GM12878 (cell line): ENCODE results near the gene IDH3G. TPM values are rescaled to one million over a fixed set of nuclear protein-coding genes. Genes with fewer than 3 reads are reported as not detected.

Experiments used
- ATAC-seq: fragments of 200-7000 bp; cut with Tn5 transposase; 3 replicates; pipeline ENCODE4 v1.9.1; 2020; ENCODE audit warnings: mild to moderate bottlenecking, moderate library complexity
- BruUV-seq: library from RNA; stranded (reverse); fragments of 400-500 nt; replicated peaks from 2 replicates; lab custom pipeline; 2021; lab: Mats Ljungman, UMichigan
- CTCF ChIA-PET: fragments of 300-600 bp; sonication (Branson Sonifier 250); formaldehyde crosslinking; extraction: SDS; loops from one replicate; lab custom pipeline; 2021; ENCODE audit warnings: inconsistent platforms; lab: Yijun Ruan, JAX
- POLR2A ChIA-PET: fragments of 350-600 bp; formaldehyde crosslinking; extraction: SDS; loops from one replicate; lab custom pipeline; 2021; ENCODE audit warnings: inconsistent platforms; lab: Charles Lee
- RAD21 ChIA-PET: fragments of 300-600 bp; sonication (Branson Sonifier 250); formaldehyde crosslinking; loops from one replicate; lab custom pipeline; 2023; ENCODE audit warnings: antibody characterized with exemption; ENCODE audit not compliant: unreplicated experiment; lab: Charles Lee
- SMC1A ChIA-PET: fragments of 300-600 bp; sonication (Branson Sonifier 250); formaldehyde crosslinking; loops from one replicate; lab custom pipeline; 2023; ENCODE audit not compliant: unreplicated experiment, uncharacterized antibody; lab: Charles Lee
- DNase-seq: peaks from one replicate; pipeline ENCODE4 v3.0.0-alpha.2; 2011; ENCODE audit warnings: low read depth, low spot score
- FAIRE-seq: peaks from 3 replicates; lab custom pipeline; 2011; peaks lifted over from hg19 to GRCh38; lab: Jason Lieb, UNC
- H2AFZ ChIP-seq: 2 replicates; pipeline ENCODE4 v1.6.0; 2011; ENCODE audit warnings: low read depth, low read length, control low read depth; ENCODE audit not compliant: control insufficient read depth
- H3K27ac ChIP-seq: 2 replicates; pipeline ENCODE4 v1.5.1; 2011; ENCODE audit warnings: control low read depth; ENCODE audit not compliant: control insufficient read depth, insufficient read depth
- H3K27me3 ChIP-seq, 2 experiments: replicated peaks in 1 of 2; 2 replicates each; pipeline versions ENCODE4 v1.6.0 to v1.6.1; 2011; ENCODE audit warnings: low read length in 1 of 2; ENCODE audit not compliant: control insufficient read depth in 2 of 2, insufficient read depth in 2 of 2
- H3K36me3 ChIP-seq, 2 experiments: 2 replicates each; pipeline ENCODE4 v1.5.1; 2011; ENCODE audit warnings: low read length in 1 of 2; ENCODE audit not compliant: control insufficient read depth in 2 of 2, insufficient read depth in 2 of 2
- H3K4me1 ChIP-seq: 2 replicates; pipeline ENCODE4 v1.6.1; 2011; ENCODE audit warnings: mild to moderate bottlenecking, low read length, moderate library complexity, mixed read lengths; ENCODE audit not compliant: control insufficient read depth, insufficient read depth
- H3K4me2 ChIP-seq: 2 replicates; pipeline ENCODE4 v1.6.0; 2011; ENCODE audit warnings: control low read depth; ENCODE audit not compliant: control insufficient read depth, insufficient read depth
- H3K4me3 ChIP-seq: fragments of 200-600 bp; sonication (generic); 2 replicates; pipeline ENCODE4 v1.5.1; 2016
- H3K79me2 ChIP-seq: 2 replicates; pipeline ENCODE4 v1.6.0; 2011; ENCODE audit warnings: low read length; ENCODE audit not compliant: control insufficient read depth, insufficient read depth
- H3K9ac ChIP-seq: 2 replicates; pipeline ENCODE4 v1.8.0; 2011; ENCODE audit warnings: low read length, control low read depth, mixed read lengths; ENCODE audit not compliant: control insufficient read depth, insufficient read depth
- H3K9me3 ChIP-seq: replicated peaks from 3 replicates; pipeline ENCODE4 v1.5.1; 2011; ENCODE audit warnings: mild to moderate bottlenecking, low read length; ENCODE audit not compliant: control insufficient read depth, insufficient read depth
- H4K20me1 ChIP-seq: 2 replicates; pipeline ENCODE4 v1.6.0; 2011; ENCODE audit not compliant: control insufficient read depth, insufficient read depth
- BACH1 ChIP-seq: fragments of 450-650 bp; IDR thresholded peaks from 2 replicates; pipeline ENCODE4 v1.6.1; 2017; ENCODE audit warnings: mild to moderate bottlenecking, borderline replicate concordance
- CHD1 ChIP-seq: IDR thresholded peaks from 2 replicates; pipeline ENCODE4 v1.6.1; 2012; ENCODE audit warnings: low read depth, low read length, improper control_type of control experiment
- HDAC2 ChIP-seq: fragments of 200-600 bp; sonication (generic); IDR thresholded peaks from 2 replicates; pipeline ENCODE4 v1.6.1; 2017
- JUNB ChIP-seq: IDR thresholded peaks from 2 replicates; pipeline ENCODE4 v1.6.1; 2016; ENCODE audit warnings: antibody characterized with exemption, mild to moderate bottlenecking
- KLF5 ChIP-seq: fragments of 450-650 bp; IDR thresholded peaks from 2 replicates; pipeline ENCODE4 v1.6.1; 2014; ENCODE audit warnings: mild to moderate bottlenecking; ENCODE audit not compliant: partially characterized antibody
- MXI1 ChIP-seq: fragments of 150-350 bp; IDR thresholded peaks from 2 replicates; pipeline ENCODE4 v1.6.1; 2011; ENCODE audit warnings: low read depth, mild to moderate bottlenecking, inconsistent platforms, low read length, improper control_type of control experiment
- NFIC ChIP-seq: IDR thresholded peaks from 2 replicates; pipeline ENCODE4 v1.6.1; 2012; ENCODE audit warnings: low read depth, mild to moderate bottlenecking, inconsistent platforms, low read length, moderate library complexity
- NFXL1 ChIP-seq: fragments of 450-650 bp; IDR thresholded peaks from 2 replicates; pipeline ENCODE4 v1.6.1; 2017; ENCODE audit warnings: antibody characterized with exemption, mild to moderate bottlenecking, borderline replicate concordance
- NFYA ChIP-seq: IDR thresholded peaks from 2 replicates; pipeline ENCODE4 v1.6.1; 2011; ENCODE audit warnings: low read depth, mild to moderate bottlenecking, low read length, improper control_type of control experiment, borderline replicate concordance
- NR2C1 ChIP-seq: fragments of 450-650 bp; IDR thresholded peaks from 2 replicates; pipeline ENCODE4 v1.6.1; 2017; ENCODE audit warnings: antibody characterized with exemption, mild to moderate bottlenecking, moderate library complexity
- NR2C2 ChIP-seq: IDR thresholded peaks from 2 replicates; pipeline ENCODE4 v1.6.1; 2011; ENCODE audit warnings: borderline replicate concordance, low read depth; ENCODE audit not compliant: control insufficient read depth, insufficient read length
- RELA ChIP-seq: fragments of 450-650 bp; IDR thresholded peaks from 2 replicates; pipeline ENCODE4 v1.8.0; 2014; ENCODE audit warnings: borderline replicate concordance; ENCODE audit not compliant: partially characterized antibody
- RUNX3 ChIP-seq: IDR thresholded peaks from 2 replicates; pipeline ENCODE4 v1.6.1; 2012; ENCODE audit warnings: low read length, inconsistent platforms
- STAT1 ChIP-seq: fragments of 450-650 bp; conservative IDR thresholded peaks from 2 replicates; pipeline ENCODE4 v1.6.1; 2014; ENCODE audit warnings: antibody characterized with exemption, mild to moderate bottlenecking
- ZNF24 ChIP-seq: fragments of 450-650 bp; IDR thresholded peaks from 2 replicates; pipeline ENCODE4 v1.6.1; 2017; ENCODE audit warnings: antibody characterized with exemption, mild to moderate bottlenecking
- WGBS: methylation state at CpG from one replicate; pipeline ENCODE4 v1.1.6; 2016; ENCODE audit warnings: low lambda C conversion rate; ENCODE audit not compliant: insufficient replicate concordance, insufficient coverage; ENCODE audit errors: missing lambda C conversion rate; 5-methylcytosine and 5-hydroxymethylcytosine counted together
- in situ Hi-C: fragments of 300-500 bp; cut with MboI; formaldehyde crosslinking; loops from 9 replicates; pipeline ENCODE4 v1.14.3; 2018; ENCODE audit warnings: mixed read lengths
- intact Hi-C: fragments of 100-400 bp; cut with micrococcal nuclease; formaldehyde crosslinking; loops from one replicate; pipeline ENCODE4 v1.14.2; 2022; ENCODE audit not compliant: unreplicated experiment
- polyA plus RNA-seq, 11 experiments: library from polyadenylated mRNA; depleted of rRNA in 4 of 11; unstranded in 6 of 11; stranded (reverse) in 5 of 11; fragments of >200 nt; fragmentation: Nextera tagmentation in 4 of 11; fragmentation: Illumina TruSeq in 1 of 11; extraction: Ambion mirVana in 4 of 11; extraction: Trizol in 1 of 11; gene quantifications; 1 replicate in 1 of 11; 2 replicates in 10 of 11; pipeline versions ENCODE4 v1.2.1 to v1.2.3, GENCODE V29; 2011 to 2016; ENCODE audit warnings: inconsistent platforms in 2 of 11, missing spikeins in 2 of 11, low read depth in 1 of 11
- total RNA-seq, 4 experiments: library from RNA; depleted of rRNA in 3 of 4; stranded (reverse); fragments of >200 nt in 3 of 4; fragmentation: Illumina TruSeq in 1 of 4; extraction: Trizol in 1 of 4; gene quantifications; 2 replicates each; pipeline versions ENCODE4 v1.2.1 to v1.2.3, GENCODE V29; 2013 to 2021
- TF ChIP-seq, protein P1 (sequence below): IDR thresholded peaks from 2 replicates; pipeline ENCODE4 v1.6.1; 2012; ENCODE audit warnings: low read length, inconsistent platforms

IDH3G gene
- total and polyA plus RNA-seq, 10 of the 15 experiments (the other 5 are each of a cell fraction or from before 2014, with no cell fraction given), result 26.3 to 102 (median 66.6) TPM

DNA sequence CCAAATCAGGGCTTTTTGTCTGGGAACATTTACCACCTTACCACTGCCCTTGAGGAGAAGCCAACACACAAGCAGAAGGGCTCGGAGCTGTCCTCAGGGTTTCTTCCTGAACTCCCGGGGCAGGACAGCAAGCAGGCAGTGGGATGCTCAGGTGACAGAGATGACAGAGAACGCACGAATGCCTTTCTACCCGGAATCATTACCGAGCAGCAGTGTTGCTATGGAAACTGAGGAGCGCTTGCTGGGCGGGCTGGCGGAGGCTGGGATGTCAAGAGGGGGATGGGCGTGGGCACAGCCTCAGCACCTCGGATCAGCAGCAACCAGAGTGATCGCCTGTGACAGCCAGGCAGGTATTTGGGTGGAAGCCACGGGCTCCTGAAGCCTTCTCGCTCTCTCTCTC is 18.0 kb upstream of the IDH3G start:
- TF ChIP-seq STAT1 (no peak), JUNB (no peak), NR2C2 (no peak), RELA (no peak), RUNX3 (no peak), ZNF24 (no peak), NR2C1 (no peak), KLF5 (no peak), NFIC (no peak), NFYA (no peak), BACH1 (no peak), NFXL1 (no peak), CHD1 (no peak), MXI1 (no peak), HDAC2 (no peak)
- TF ChIP-seq, protein P1, sequence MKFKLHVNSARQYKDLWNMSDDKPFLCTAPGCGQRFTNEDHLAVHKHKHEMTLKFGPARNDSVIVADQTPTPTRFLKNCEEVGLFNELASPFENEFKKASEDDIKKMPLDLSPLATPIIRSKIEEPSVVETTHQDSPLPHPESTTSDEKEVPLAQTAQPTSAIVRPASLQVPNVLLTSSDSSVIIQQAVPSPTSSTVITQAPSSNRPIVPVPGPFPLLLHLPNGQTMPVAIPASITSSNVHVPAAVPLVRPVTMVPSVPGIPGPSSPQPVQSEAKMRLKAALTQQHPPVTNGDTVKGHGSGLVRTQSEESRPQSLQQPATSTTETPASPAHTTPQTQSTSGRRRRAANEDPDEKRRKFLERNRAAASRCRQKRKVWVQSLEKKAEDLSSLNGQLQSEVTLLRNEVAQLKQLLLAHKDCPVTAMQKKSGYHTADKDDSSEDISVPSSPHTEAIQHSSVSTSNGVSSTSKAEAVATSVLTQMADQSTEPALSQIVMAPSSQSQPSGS, result no peak
- Histone ChIP-seq H3K36me3 (no peaks in the 10 kb centered on the region), H3K9ac (no peak overlapping the region), H3K27me3 (no peaks in the 10 kb centered on the region; a peak in 1 of 4 replicates), H2AFZ (no peak overlapping the region), H3K4me1 (no peaks in the 10 kb centered on the region), H3K4me2 (no peak overlapping the region), H3K4me3 (no peak overlapping the region), H3K27ac (no peak overlapping the region), H4K20me1 (no peaks in the 10 kb centered on the region), H3K9me3 (no peaks in the 10 kb centered on the region; the same call in 2 of the 3 replicates), H3K79me2 (no peaks in the 10 kb centered on the region)
- in situ Hi-C loops, result loop anchor here (25.0 kb wide), 1 partner anchor 625 kb away; the partner anchor contains the start of gene MAGEA1
- SMC1A ChIA-PET, result no interaction called here
- CTCF ChIA-PET, result no interaction called here
- POLR2A ChIA-PET, result no interaction called here
- RAD21 ChIA-PET, result no interaction called here
- no TSS peak for BruUV-seq
- 35% methylated on average over 13 of the region's 14 CpGs for WGBS
- ATAC-seq (no peak), DNase-seq (no peak), FAIRE-seq (no peak)
- intact Hi-C loops, result no loop called here
